ENCODE data around the gene RPL22L1. TPM values are rescaled to one million over a fixed set of nuclear protein-coding genes. Genes with fewer than 3 reads are reported as not detected.

Gene RPL22L1
- 100 to 1,000 TPM in 1 of 4 donors, 10 to 100 TPM in 3; 41.6 to 164 (median 63.9) TPM for total RNA-seq

DNA sequence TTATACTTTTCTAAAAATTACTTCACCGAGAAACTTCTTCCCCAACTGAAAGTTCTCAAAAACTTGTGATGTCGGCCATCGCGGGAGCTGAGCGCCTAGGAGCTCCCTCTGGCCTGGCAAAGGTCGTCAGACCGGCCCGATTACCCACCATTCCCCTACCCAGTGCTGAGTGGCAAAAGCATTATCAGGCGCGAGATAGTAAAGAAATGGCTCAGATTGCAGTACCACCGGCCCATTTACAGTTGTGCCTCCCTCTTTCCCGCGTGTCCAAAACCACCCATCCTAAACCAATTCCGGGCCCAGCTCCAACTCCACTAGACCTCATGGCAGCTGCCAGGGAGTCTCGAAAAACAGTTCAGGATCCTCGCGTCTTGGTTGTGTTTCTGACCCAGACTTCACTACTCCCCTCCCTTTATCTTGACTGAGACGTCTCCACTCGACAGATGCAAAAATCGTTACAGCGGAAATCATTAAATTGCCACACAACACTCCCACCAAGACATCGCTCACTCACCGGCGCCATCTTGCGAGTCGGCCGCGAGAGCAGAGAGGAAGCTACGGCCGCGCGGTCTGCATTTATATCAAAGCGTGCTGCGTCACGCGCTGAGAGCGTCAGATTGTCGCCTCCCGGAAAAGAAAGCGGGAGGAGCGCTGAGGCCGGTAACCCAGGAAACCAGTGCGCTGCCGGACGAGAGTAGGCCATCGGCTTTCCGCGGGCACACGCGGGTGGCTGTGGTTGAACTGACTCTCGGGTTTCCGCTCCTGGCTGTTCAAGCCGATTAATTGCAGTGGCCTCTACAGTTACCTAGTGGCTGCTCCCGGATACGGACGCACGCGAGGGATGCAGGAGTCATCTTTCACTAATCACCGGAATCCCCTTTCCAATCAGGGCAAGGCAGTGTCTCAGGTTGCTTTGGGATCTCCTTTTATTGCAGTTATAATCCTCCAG is at the start of gene RPL22L1:
TSS of gene RPL22L1 (minus strand) at position 551 of the 949 bp plus-strand sequence. CDS start at position 523, 28 bp downstream.
- TF ChIP-seq, protein P1, sequence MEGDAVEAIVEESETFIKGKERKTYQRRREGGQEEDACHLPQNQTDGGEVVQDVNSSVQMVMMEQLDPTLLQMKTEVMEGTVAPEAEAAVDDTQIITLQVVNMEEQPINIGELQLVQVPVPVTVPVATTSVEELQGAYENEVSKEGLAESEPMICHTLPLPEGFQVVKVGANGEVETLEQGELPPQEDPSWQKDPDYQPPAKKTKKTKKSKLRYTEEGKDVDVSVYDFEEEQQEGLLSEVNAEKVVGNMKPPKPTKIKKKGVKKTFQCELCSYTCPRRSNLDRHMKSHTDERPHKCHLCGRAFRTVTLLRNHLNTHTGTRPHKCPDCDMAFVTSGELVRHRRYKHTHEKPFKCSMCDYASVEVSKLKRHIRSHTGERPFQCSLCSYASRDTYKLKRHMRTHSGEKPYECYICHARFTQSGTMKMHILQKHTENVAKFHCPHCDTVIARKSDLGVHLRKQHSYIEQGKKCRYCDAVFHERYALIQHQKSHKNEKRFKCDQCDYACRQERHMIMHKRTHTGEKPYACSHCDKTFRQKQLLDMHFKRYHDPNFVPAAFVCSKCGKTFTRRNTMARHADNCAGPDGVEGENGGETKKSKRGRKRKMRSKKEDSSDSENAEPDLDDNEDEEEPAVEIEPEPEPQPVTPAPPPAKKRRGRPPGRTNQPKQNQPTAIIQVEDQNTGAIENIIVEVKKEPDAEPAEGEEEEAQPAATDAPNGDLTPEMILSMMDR (IDR thresholded peaks at IDR 0.05; ENCODE audit: low read depth) = no peak

- TF ChIP-seq, protein P1 (IDR thresholded peaks at IDR 0.05; ENCODE audit: low read depth) = no peak
These were observed 48.7 kb upstream of the RPL22L1 start for GRCh38 chr3:170918715-170919114.

- TF ChIP-seq, protein P1 (IDR thresholded peaks at IDR 0.05; ENCODE audit: low read depth) = no peak
These were observed 44.7 kb upstream of the RPL22L1 start for GRCh38 chr3:170914690-170915089.

GRCh38 chr3:170914212-170914611 is 44.2 kb upstream of the RPL22L1 start:
- TF ChIP-seq, protein P1 (IDR thresholded peaks at IDR 0.05; ENCODE audit: low read depth) = no peak

- TF ChIP-seq, protein P1 (IDR thresholded peaks at IDR 0.05; ENCODE audit: low read depth) = no peak
These were observed 41.1 kb upstream of the RPL22L1 start for GRCh38 chr3:170911051-170911450.

- TF ChIP-seq, protein P1 (IDR thresholded peaks at IDR 0.05; ENCODE audit: low read depth) = no peak
These were observed 40.5 kb upstream of the RPL22L1 start for GRCh38 chr3:170910542-170910941.

DNA sequence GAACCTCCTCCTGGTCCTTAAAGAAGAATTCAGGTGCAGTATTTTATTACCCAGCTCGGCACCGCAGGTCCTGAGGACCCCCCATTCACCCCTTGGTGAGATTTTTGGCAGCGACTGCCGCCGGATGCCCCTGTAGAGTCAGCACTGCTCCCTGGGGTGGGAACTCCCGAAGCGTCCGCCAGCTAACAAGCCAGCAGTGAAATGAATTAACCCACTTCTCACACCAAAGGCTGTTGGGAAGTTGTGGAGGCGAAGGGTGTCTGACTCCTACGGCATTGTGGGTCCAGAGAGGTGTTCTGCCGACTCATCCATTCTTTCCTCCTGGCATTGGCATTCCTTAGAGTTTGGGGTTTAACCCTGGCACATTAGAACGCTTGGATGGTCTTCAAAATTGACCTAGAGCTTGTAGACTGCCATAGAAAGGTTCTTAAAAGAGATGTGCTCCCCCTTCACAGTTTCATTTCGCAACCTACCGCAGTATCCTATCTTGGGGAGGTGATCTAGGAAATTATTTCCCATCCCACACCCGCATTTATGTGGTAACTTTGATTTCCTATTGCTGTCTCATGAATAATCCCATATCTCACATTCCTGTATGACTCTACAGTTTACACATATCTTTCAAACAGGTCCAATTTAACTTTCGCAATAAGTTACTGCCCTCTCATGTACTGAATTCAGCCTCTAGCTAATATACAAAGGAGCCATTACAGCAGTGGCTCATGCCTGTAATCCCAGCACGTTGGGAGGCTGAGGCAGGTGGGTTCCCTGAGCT is 39.3 kb upstream of the RPL22L1 start:
- TF ChIP-seq, protein P1 (IDR thresholded peaks at IDR 0.05; ENCODE audit: low read depth) = no peak

Measured in subcutaneous adipose tissue (tissue), 4 donors.